Stimulated activated CD8-positive, alpha-beta memory T cell treated with anti-CD3 and anti-CD28 coated beads, Interleukin-2, amount 100 ng/mL, for 1 hour (primary cell): ENCODE measurements around the gene KBTBD3.
"Not testable (repeated sequence)": the region's sequence is repeated elsewhere in the genome, so short reads cannot be mapped to it uniquely, and the experiment has no call there.

Experiments
- DNase-seq, 2 donors: peaks; one replicate each; pipeline ENCODE4 v3.0.0-alpha.2; 2020; ENCODE audit warnings: low read depth in 2 of 2

The KBTBD3 gene

DNA sequence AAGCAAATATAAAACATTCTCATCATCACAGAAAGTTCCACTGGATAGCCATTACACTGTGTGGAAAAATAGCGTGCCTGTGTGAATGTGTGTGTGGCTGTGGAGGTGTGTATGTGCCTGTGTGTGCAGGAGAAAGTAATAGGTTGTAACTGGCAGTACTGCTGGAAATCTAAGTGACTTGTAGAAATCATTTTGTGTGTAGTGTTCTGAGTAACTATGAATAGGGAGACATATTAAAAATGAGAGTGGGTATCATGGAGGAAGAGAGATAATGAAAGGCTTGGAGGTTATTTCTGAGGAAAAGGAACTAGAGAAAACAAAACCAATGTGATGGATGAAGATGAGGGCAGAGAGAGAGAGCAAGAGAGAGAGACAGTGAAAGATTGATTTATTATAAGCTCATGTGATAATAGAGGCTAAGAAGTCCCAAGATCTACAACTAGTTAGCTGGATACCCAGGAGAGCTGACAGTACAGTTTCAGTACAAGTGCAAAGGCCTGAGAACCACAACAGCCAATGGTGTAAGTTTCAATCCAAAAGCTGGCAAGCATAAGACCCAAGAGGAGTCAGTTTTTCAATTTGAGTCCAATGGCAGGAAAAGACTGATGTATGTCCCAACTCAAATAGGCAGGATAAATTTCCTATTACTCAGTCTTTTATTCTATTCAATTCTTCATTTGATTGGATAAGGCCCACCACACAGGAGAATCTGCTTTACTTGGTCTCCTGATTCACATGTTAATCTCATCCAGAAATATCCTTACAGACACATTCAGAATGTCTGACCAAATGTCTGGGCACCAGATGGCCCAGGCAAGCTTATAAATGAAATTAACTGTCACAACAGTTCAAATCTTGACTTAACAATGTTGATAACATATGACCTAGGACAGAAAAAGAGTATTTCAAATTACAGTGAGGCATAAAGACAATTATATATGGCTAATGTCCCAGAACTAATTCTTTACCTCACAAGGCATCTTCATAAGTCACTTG is 14.9 kb downstream of the KBTBD3 start:
- no peak for DNase-seq

- no peak for DNase-seq
Observed at GRCh38 chr11:106061249-106061784, 15.8 kb downstream of the KBTBD3 start.

DNA sequence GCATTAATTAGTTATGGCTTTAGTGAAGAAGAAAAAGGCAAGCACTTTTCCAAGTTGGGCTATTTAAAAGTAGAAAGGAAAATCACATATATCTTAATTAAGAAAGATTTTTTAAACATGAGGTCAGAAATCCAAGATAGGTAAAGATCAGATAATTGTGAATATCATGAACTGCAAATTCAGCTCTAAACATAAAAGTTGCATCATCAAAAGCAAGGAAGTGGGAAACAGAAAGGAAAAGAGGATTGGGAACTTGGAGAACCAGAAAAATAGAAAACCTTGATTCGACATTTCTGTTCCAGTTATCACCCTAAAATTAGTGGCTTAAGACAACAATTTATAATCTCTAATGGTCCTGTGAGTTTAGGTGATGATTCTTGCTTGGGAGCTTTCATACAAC is 17.5 kb downstream of the KBTBD3 start:
- no peak for DNase-seq

- DNase-seq: not testable (repeated sequence)
Observed at GRCh38 chr11:106058377-106058776, 18.8 kb downstream of the KBTBD3 start.

- no peak for DNase-seq
Observed at GRCh38 chr11:106051103-106051502, 26.0 kb downstream of the KBTBD3 start.

GRCh38 chr11:106049727-106050476 is 27.2 kb downstream of the KBTBD3 start:
- DNase-seq: no peak

- DNase-seq: no peak
Observed at GRCh38 chr11:106047631-106048030, 29.5 kb downstream of the KBTBD3 start.

DNA sequence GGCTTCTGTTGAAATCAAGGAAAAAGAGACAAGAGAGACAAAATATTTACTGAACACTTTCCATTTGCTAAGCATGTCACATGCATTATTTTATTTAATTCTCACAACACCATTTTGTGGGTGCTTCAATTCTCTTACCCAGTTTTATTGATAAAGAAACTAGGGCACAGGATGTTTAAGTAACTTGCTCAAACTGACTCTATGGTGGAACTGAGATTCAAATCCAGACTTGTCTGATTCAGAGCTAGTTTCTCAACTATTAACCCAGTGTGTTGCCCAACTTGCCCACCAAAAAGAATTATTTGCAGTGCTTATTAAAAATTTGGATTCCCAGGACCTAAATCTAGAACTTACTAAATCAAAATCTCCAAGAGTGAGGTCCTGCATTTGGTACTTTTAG is 33.6 kb downstream of the KBTBD3 start:
- DNase-seq: no peak

DNA sequence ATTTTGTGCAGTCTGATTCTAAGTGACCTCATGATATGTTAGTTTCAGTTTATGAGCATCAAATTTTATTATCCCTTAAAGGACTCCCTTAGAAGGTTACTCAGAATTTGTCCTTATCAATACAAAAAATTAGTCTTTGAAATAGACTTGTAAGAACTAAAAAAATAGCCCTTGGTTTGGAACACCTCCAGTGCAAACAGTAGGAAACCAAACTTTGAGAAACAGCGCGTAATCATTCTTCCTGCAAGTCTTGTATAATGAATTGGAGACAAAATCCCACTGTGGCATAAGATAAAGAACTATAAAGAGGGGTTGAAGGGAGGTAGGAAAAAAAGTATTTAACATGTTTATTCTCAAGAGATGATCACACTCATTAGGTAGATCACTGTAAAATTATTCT is 44.3 kb downstream of the KBTBD3 start:
- no peak for DNase-seq

DNA sequence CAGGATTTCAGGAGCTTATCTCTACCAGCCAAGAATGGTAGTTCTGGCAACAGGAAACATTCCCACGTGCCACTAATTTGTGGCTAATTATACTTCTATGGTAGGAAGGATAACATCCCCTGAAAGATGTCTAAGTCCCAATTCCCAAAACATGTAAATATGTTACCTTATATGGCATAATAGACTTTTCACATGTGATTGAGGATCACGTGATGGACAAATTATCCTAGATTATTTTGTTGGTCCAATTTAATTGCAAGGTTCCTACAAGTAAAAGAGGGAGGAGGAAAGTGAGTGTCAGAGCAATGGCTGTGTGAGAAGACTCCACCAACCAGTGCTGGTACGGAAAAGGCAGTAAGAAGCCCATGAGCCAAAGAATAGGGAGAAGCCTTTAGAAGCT is 45.2 kb downstream of the KBTBD3 start:
- no peak for DNase-seq

- no peak for DNase-seq
Observed at GRCh38 chr11:106031202-106031810, 45.8 kb downstream of the KBTBD3 start.

- DNase-seq: no peak
Observed at GRCh38 chr11:106030609-106031008, 46.5 kb downstream of the KBTBD3 start.

GRCh38 chr11:106022795-106023275 is 54.3 kb downstream of the KBTBD3 start:
- no peak for DNase-seq

- peak; percentile 89 to 92 for DNase-seq
Observed at GRCh38 chr11:106021967-106022794, 55.0 kb downstream of the KBTBD3 start, which contains the start of gene MSANTD4. Gene MSANTD4 (minus strand): TSS chr11:106022240. CDS start chr11:106010917, 11,323 bp downstream.

DNA sequence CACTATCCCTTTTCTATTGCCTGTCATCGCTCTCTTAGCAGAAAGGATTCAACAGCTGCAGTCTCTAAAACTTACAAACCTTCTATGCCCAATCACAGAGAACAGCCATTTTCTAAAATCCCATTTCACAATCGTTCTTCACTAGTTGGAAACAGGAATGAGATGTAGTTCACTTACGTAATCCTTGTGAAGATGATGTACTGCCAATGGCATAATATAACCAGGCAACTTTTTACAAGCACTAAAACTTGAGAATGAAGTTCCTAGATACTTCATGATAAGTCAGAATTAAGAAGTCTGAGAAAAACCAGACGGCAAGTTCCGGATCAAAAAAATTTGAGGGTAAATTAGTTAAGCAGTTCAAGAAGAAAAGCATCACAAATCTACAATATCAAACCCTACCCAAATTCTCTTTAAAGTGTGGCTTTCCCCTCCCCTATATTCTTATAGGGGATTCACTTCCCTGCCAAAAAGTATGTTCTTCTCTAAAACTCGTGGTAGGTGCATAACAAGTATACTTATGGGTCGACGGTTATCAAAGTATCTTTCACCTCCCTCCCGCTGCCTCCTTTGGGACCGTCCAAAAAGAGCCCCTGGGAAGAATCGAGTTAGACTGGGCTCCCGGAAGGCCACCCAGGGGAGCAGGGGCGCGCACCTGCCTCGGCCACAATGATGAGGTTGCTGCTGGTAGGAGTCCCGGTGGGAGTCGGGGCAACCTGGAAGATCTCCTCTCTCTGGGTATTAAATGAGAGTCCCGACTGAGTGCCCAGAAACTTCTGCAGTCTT is 55.8 kb downstream of the KBTBD3 start:
- no peak for DNase-seq

DNA sequence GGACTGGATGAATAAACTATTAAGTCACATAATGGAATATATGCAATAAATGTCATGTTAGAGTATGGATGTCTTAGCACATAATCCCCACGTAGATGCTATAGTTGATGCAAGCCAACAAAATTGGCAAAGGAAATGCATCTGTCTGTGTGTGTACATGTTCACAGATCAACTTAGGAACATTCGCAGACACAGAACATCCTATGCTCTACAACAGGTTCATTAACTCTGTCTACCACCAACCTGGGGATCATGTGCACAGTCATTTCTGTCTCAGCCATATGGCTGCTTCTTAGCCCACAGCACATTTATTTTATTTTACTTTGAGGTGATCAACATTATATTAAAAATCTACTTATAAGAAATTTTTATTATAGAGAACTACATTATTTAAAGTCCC is 60.1 kb downstream of the KBTBD3 start:
- DNase-seq: no peak

GRCh38 chr11:106015066-106015465 is 62.1 kb downstream of the KBTBD3 start:
- no peak for DNase-seq

- DNase-seq: no peak
Observed at GRCh38 chr11:106014620-106015019, 62.5 kb downstream of the KBTBD3 start.

DNA sequence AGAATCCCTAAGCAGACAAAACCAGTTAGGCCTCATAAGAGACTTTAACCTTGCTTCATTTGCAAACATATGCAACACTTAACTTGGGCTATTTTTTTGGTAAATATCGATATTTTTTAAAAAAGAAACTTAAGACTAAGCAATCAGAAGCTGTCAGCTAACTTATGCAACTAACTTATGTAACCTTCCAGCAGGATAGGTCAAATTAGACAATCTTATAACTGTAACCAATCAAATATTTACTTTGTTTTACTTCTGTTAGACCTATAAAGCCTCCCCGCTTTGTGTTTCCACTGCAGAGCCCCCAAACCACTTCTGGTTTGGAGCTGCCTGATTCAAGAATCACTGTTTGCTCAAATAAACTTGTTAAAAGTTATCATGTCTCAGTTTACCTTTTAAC is 63.1 kb downstream of the KBTBD3 start:
- DNase-seq: no peak

GRCh38 chr11:106012744-106013143 is 64.4 kb downstream of the KBTBD3 start:
- DNase-seq: no peak
